T-cell (primary cell): ENCODE measurements around the gene KRT4. TPM values are rescaled to one million over a fixed set of nuclear protein-coding genes. Genes with fewer than 3 reads are reported as not detected.

ENCODE experiments used
- ATAC-seq, 4 experiments: fragments of 200-7000 bp in 3 of 4; fragments of 150-1000 bp in 1 of 4; cut with Tn5 transposase; replicated peaks in 1 of 4; 1 replicate in 3 of 4; 2 replicates in 1 of 4; pipeline ENCODE4 v1.10.0; 2021; ENCODE audit warnings: moderate library complexity in 3 of 4, mild to moderate bottlenecking in 2 of 4, moderate number of reproducible peaks in 1 of 4
- CTCF ChIA-PET, 2 donors: fragments of 300-600 bp; sonication (Branson Sonifier 250); formaldehyde crosslinking; loops; one replicate each; lab custom pipeline; 2022; ENCODE audit warnings: antibody characterized with exemption in 2 of 2; lab: Charles Lee
- POLR2A ChIA-PET, 2 donors: fragments of 300-600 bp; sonication (Branson Sonifier 250); formaldehyde crosslinking; loops; one replicate each; lab custom pipeline; 2022; ENCODE audit warnings: antibody characterized with exemption in 2 of 2; lab: Charles Lee
- DNase-seq, 35 experiments: peaks; one replicate each; pipeline versions ENCODE4 v3.0.0 to v3.0.0-alpha.2; 2013 to 2023
- H3K27ac ChIP-seq: one replicate; pipeline ENCODE4 v1.5.1; 2013; ENCODE audit warnings: low read length
- H3K27me3 ChIP-seq, 2 experiments: replicated peaks in 1 of 2; 1 replicate in 1 of 2; 2 replicates in 1 of 2; pipeline versions ENCODE4 v1.6.1 to v1.7.0; 2013; ENCODE audit warnings: low read length in 1 of 2, mixed read lengths in 1 of 2; ENCODE audit not compliant: control insufficient read depth in 2 of 2, insufficient read depth in 2 of 2; ENCODE audit errors: extremely low read depth in 1 of 2
- H3K36me3 ChIP-seq, 2 donors: 1 replicate in 1 of 2; 2 replicates in 1 of 2; pipeline versions ENCODE4 v1.6.1 to v1.7.0; 2013; ENCODE audit warnings: low read length in 1 of 2; ENCODE audit not compliant: control insufficient read depth in 2 of 2, insufficient read depth in 1 of 2; ENCODE audit errors: extremely low read depth in 1 of 2
- H3K4me1 ChIP-seq, 2 experiments: 1 replicate in 1 of 2; 2 replicates in 1 of 2; pipeline versions ENCODE4 v1.6.1 to v1.7.0; 2013; ENCODE audit warnings: low read length in 2 of 2, mixed read lengths in 1 of 2; ENCODE audit not compliant: insufficient read depth in 2 of 2, control insufficient read depth in 1 of 2; ENCODE audit errors: extremely low read depth in 1 of 2
- H3K4me3 ChIP-seq, 2 donors: 1 replicate in 1 of 2; 2 replicates in 1 of 2; pipeline versions ENCODE4 v1.5.1 to v1.7.0; 2013; ENCODE audit warnings: mild to moderate bottlenecking in 2 of 2, low read length in 1 of 2, moderate library complexity in 1 of 2; ENCODE audit not compliant: control insufficient read depth in 1 of 2; ENCODE audit errors: extremely low read depth in 1 of 2
- H3K9me3 ChIP-seq: 2 replicates; pipeline ENCODE4 v1.7.0; 2013
- H3K27ac Mint-ChIP-seq, 2 donors: one replicate each; pipeline ENCODE4 v1.8.0; 2020 to 2021; ENCODE audit warnings: mild to moderate bottlenecking in 2 of 2, mixed read lengths in 2 of 2
- H3K27me3 Mint-ChIP-seq, 2 donors: one replicate each; pipeline ENCODE4 v1.8.0; 2021 to 2022; ENCODE audit warnings: mixed read lengths in 2 of 2
- H3K36me3 Mint-ChIP-seq: one replicate; pipeline ENCODE4 v1.8.0; 2021; ENCODE audit warnings: mixed read lengths
- H3K4me1 Mint-ChIP-seq, 3 donors: one replicate each; pipeline ENCODE4 v1.8.0; 2020 to 2022; ENCODE audit warnings: mixed read lengths in 3 of 3, mild to moderate bottlenecking in 1 of 3
- H3K4me3 Mint-ChIP-seq, 3 donors: one replicate each; pipeline ENCODE4 v1.8.0; 2020 to 2022; ENCODE audit warnings: mild to moderate bottlenecking in 3 of 3, mixed read lengths in 3 of 3, moderate library complexity in 3 of 3
- H3K9me3 Mint-ChIP-seq, 3 donors: one replicate each; pipeline ENCODE4 v1.8.0; 2020 to 2022; ENCODE audit warnings: mixed read lengths in 3 of 3
- WGBS: methylation state at CpG from one replicate; pipeline ENCODE4 v1.1.5; 2013; ENCODE audit warnings: missing lambda C conversion rate; ENCODE audit not compliant: insufficient coverage; 5-methylcytosine and 5-hydroxymethylcytosine counted together
- total RNA-seq, 35 experiments: library from RNA in 6 of 35; stranded (reverse) in 6 of 35; fragments of 120-200 nt in 1 of 35; gene quantifications; one replicate each; pipeline versions ENCODE4 v1.2.1 to v1.2.4 and lab custom pipeline; 2013 to 2026

The KRT4 gene
- total RNA-seq, 5 donors from 2014 or later (not counting 1 experiment from before 2014, with no cell fraction given), result not detected

DNA sequence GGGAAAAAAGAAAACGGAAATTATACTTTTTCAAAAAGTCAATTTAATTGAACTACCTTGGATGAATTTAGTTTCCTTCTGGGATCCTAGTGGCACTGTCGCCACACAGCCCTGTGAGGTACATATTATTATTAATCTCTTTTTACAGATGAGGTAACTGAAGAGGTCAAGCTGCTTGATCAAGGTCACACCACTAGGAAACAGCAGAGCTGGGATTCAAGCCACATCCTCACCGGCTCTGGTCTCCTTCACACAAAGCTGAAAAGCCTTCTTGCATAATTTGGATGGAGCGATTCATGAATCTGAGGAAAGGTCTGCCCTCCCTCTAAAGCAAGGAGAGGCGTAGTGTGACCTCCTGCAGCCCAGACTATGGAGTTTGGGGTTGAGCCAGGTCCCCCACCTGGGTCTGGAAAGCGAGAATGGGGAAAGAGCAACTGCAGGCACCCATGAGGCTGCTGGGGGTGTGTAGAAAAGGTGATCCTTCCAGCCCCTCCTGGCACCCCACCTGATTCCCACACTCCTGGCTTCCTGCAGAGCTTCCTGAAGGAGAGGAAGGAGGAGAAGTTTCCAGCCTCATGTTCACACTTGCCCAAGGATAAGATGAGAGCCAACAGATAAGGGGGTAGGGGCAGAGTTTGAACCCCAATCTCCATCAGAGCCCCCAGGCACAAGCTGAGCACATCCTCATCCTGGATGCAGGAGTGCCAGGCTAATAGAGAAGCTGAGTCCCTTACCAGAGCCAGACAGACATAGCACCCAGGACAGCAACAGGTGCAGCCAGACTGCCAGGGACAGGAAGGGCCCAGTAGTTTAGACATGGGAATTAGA lies 24.1 kb upstream of the KRT4 start:
- no peak overlapping the region for H3K4me3 Mint-ChIP-seq
- no CpG with 5 or more reads among the region's 6 CpGs for WGBS
- no peaks in the 10 kb centered on the region for H3K36me3 ChIP-seq
- H3K9me3 ChIP-seq, result no peaks in the 10 kb centered on the region
- H3K27ac ChIP-seq, result no peak overlapping the region
- DNase-seq (no peak), ATAC-seq (no peak)
- peaks cover 3 to 25% of the 10 kb centered on the region in 2 experiments for H3K4me1 ChIP-seq
- ChIA-PET POLR2A (interaction anchor here in 1 of 2 donors (0.6 kb wide), 1 partner anchor 341 kb away, joined by 3 read pairs; no protein-coding TSS in a partner anchor), CTCF (no interaction called here)
- peaks cover 0 to 35% of the 10 kb centered on the region in 2 experiments for H3K27me3 ChIP-seq
- H3K4me1 Mint-ChIP-seq, result peaks cover 24 to 30% (median 29%) of the 10 kb centered on the region in 3 donors
- H3K4me3 ChIP-seq, result no peak overlapping the region
- H3K27me3 Mint-ChIP-seq, result peaks cover 5 to 25% of the 10 kb centered on the region in 2 donors
- H3K9me3 Mint-ChIP-seq, result no peaks in the 10 kb centered on the region
- no peaks in the 10 kb centered on the region for H3K36me3 Mint-ChIP-seq
- H3K27ac Mint-ChIP-seq, result no peak overlapping the region

DNA sequence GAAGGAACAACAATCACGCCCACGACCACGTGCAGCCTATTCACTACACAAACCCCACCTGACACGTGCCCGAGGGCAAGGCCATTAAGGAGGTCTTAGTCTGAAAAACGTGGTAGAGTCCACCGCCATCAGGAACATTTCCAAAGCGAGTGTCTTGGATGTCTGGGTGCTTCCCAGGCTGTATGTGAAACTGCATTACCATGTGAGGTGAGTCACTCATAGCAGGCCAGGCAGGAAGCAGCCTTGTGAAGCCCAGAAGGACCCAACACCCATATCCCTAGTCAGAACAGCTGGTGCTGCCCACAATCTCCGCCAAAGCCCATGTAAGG lies 23.5 kb upstream of the KRT4 start:
- POLR2A ChIA-PET, result no interaction called here

DNA sequence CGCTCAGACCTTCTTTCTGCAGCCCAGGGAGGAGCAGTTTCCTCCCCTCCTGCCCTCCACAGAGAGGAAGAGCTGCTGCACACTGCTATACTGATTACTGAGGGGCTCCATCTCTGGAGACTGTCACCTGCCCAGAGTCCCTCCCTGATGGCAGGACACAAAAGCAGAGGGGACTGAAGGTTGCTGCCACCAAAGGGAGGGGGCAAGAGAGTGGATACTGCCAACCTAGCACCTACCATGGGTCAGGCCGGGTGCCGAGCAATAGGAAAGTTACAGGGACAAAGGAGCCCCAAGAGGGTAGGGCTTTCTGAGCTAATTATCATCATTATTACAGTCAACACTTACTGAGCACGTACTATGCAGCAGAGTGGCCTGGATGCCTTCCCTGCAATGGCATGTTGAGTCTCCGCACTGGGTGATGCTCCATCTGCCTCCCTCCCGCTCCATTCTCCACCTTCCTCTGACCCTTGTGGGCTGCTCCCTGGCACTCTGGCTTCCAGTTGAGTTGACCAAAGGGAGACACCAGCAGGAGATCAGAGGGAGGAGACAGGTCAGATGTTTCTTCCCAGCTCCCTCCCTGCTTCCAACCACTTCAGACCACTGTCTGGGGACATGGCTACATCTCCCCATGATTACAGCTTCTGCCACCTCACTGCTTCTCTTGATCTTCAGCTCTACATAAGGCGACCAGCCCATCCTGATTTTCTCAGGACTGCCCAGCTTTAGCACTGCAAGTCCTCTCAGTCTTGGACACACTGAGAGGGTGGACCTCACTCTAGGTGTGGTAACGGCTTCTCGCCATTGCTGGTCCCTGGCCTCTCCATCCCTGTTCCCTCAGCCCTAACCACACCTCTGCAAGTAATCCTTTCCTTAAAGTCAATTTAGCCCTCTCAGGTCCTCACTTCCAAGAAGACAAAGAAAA lies 22.8 kb upstream of the KRT4 start:
- Histone ChIP-seq H3K36me3 (no peaks in the 10 kb centered on the region), H3K9me3 (no peaks in the 10 kb centered on the region), H3K4me3 (no peak overlapping the region), H3K4me1 (peaks cover 3 to 25% of the 10 kb centered on the region in 2 experiments), H3K27me3 (peaks cover 0 to 35% of the 10 kb centered on the region in 2 experiments), H3K27ac (no peak overlapping the region)
- H3K27ac Mint-ChIP-seq, result peak overlapping the region; percentile 80 to 84
- CTCF ChIA-PET, result no interaction called here
- peaks cover 5 to 25% of the 10 kb centered on the region in 2 donors for H3K27me3 Mint-ChIP-seq
- WGBS, result 78% methylated on average over 7 of the region's 9 CpGs
- peaks cover 20 to 30% (median 26%) of the 10 kb centered on the region in 3 donors for H3K4me1 Mint-ChIP-seq
- H3K36me3 Mint-ChIP-seq, result no peaks in the 10 kb centered on the region
- peak in 1 of 35 experiments; percentile 9 for DNase-seq
- no peaks in the 10 kb centered on the region for H3K9me3 Mint-ChIP-seq
- peak overlapping the region in 1 of 3 donors; percentile 10 for H3K4me3 Mint-ChIP-seq
- ATAC-seq, result peak; percentile 10 to 40 (median 30)
- POLR2A ChIA-PET, result no interaction called here

More for the DNA sequence above, 23.5 kb upstream of the KRT4 start:
- Histone ChIP-seq H3K4me1 (peaks cover 3 to 25% of the 10 kb centered on the region in 2 experiments), H3K4me3 (no peak overlapping the region), H3K27ac (no peak overlapping the region), H3K9me3 (no peaks in the 10 kb centered on the region), H3K27me3 (peaks cover 0 to 35% of the 10 kb centered on the region in 2 experiments), H3K36me3 (no peaks in the 10 kb centered on the region)
- no peaks in the 10 kb centered on the region for H3K36me3 Mint-ChIP-seq
- H3K9me3 Mint-ChIP-seq, result no peaks in the 10 kb centered on the region
- peaks cover 21 to 30% (median 28%) of the 10 kb centered on the region in 3 donors for H3K4me1 Mint-ChIP-seq
- peak overlapping the region in 1 of 2 donors; percentile 80 for H3K27ac Mint-ChIP-seq
- H3K27me3 Mint-ChIP-seq, result peaks cover 5 to 25% of the 10 kb centered on the region in 2 donors
- DNase-seq, result no peak
- ATAC-seq, result no peak
- H3K4me3 Mint-ChIP-seq, result no peak overlapping the region
- CTCF ChIA-PET, result no interaction called here
- WGBS, result 80% methylated on average over 2 of the region's 9 CpGs

DNA sequence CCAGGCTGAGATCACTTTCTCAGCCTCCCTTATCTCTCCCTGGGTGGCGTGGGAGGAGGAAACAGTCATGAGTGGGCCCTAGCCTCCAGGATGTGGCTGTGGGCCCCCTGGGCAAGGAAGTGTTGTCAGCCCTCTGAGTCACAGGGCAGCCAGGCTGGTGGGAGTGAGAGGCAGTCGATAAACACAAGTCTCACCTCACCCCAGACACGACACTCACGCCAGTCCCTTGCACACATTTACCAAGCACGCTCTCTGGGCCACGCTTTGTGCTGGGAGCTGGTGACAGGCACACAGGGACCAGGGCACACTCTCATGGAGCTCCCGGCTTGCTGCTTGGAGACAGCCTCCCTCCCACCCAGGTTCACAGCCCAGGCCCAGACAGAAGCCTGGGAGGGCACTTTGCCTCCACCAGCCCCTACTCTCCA lies 22.1 kb upstream of the KRT4 start:
- H3K27me3 ChIP-seq, result peaks cover 0 to 35% of the 10 kb centered on the region in 2 experiments
- Mint-ChIP-seq H3K36me3 (no peaks in the 10 kb centered on the region), H3K9me3 (no peaks in the 10 kb centered on the region), H3K4me1 (peaks cover 20 to 30% (median 24%) of the 10 kb centered on the region in 3 donors), H3K27me3 (peaks cover 5 to 25% of the 10 kb centered on the region in 2 donors), H3K4me3 (peak overlapping the region in 1 of 3 donors; percentile 10), H3K27ac (peak overlapping the region; percentile 71 to 84)
- POLR2A ChIA-PET, result no interaction called here
- no peak overlapping the region for H3K4me3 ChIP-seq
- CTCF ChIA-PET, result no interaction called here
- ATAC-seq (peak; percentile 59 to 92 (median 86)), DNase-seq (peak in 29 of 35 experiments; percentile 4 to 63 (median 16))
- peaks cover 3 to 25% of the 10 kb centered on the region in 2 experiments for H3K4me1 ChIP-seq
- 49% methylated on average over 3 of the region's 7 CpGs for WGBS
- no peak overlapping the region for H3K27ac ChIP-seq
- H3K9me3 ChIP-seq, result no peaks in the 10 kb centered on the region
- H3K36me3 ChIP-seq, result no peaks in the 10 kb centered on the region

DNA sequence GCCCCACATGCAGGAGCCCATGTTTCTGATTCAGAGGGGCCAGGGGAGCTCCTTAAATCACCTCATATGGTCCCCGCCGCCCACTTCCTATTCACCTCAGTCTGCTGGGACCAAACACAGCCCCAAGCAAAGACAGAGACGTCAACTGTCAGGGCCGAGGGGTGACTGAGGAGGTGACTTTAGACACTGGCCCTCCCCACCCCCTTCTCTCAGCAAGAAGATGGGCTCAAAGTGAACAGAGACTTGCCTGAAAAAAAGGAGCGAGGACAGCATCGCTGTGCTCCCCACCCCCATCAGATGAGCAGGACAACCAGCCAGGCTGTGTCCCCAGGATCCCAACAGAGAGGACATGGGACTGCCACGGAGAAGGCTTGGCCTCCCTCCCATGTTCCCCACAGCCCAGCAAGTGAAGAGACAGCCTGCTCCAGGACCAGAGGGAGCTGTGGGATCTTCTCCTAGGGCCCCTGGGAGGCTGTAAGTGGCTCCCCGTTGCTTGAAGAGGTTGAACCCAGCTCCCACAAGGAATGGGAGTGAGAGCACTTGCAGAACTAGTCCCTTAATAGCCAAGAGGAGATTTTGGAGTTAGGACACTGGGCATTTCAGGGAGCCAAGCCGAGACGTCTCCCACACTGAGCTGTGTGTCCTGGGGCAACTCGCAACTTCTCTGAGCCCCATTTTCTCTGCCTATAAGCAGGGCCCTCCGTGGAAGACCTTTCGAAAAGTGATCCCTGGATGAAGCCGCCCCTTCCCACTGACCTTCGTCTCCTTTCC lies 21.5 kb upstream of the KRT4 start:
- Mint-ChIP-seq H3K9me3 (no peaks in the 10 kb centered on the region), H3K27ac (peak overlapping the region; percentile 71 to 84), H3K4me3 (no peak overlapping the region), H3K36me3 (no peaks in the 10 kb centered on the region), H3K4me1 (peaks cover 20 to 30% (median 24%) of the 10 kb centered on the region in 3 donors), H3K27me3 (peaks cover 5 to 25% of the 10 kb centered on the region in 2 donors)
- ChIA-PET CTCF (no interaction called here), POLR2A (no interaction called here)
- DNase-seq, result no peak
- Histone ChIP-seq H3K4me3 (no peak overlapping the region), H3K27ac (no peak overlapping the region), H3K4me1 (peaks cover 3 to 25% of the 10 kb centered on the region in 2 experiments), H3K9me3 (no peaks in the 10 kb centered on the region), H3K27me3 (peaks cover 0 to 32% of the 10 kb centered on the region in 2 experiments), H3K36me3 (no peaks in the 10 kb centered on the region)
- no peak for ATAC-seq
- WGBS, result 75% methylated on average over 9 of the region's 15 CpGs

DNA sequence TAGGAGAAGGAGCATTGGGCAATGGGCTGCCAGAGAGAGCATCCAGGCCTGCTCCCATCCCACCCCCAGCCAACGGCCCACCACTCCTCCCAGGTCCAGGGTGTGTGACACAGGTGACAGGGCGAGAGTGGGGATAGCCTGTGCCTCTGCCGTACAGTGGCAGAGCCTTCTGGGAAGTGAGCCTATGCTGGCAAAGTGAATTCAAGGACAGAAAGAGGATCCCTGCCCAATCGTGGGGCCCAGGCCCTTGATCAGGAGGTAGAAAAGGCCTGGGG lies 20.7 kb upstream of the KRT4 start:
- no peak for ATAC-seq
- Mint-ChIP-seq H3K27me3 (peaks cover 5 to 25% of the 10 kb centered on the region in 2 donors), H3K9me3 (no peaks in the 10 kb centered on the region), H3K4me3 (no peak overlapping the region), H3K27ac (no peak overlapping the region), H3K36me3 (no peaks in the 10 kb centered on the region), H3K4me1 (peaks cover 20 to 30% (median 24%) of the 10 kb centered on the region in 3 donors)
- DNase-seq, result no peak
- H3K27me3 ChIP-seq, result peaks cover 0 to 29% of the 10 kb centered on the region in 2 experiments
- peaks cover 3 to 25% of the 10 kb centered on the region in 2 experiments for H3K4me1 ChIP-seq
- no peaks in the 10 kb centered on the region for H3K36me3 ChIP-seq
- WGBS, result 67% methylated on average over 3 of the region's 4 CpGs
- CTCF ChIA-PET, result no interaction called here
- H3K4me3 ChIP-seq, result no peak overlapping the region
- H3K9me3 ChIP-seq, result no peaks in the 10 kb centered on the region
- POLR2A ChIA-PET, result no interaction called here
- no peak overlapping the region for H3K27ac ChIP-seq
